ENCODE results near the gene UBE2N.
A peak's percentile ranks its signal among the peaks of the same experiment; 100 is the strongest.

UBE2N gene

GRCh38 chr12:93441617-93442410 is at the start of gene UBE2N:
Gene UBE2N (minus strand): TSS chr12:93441947. CDS start chr12:93441884, 63 bp downstream.
- Histone ChIP-seq H3K9me3 (no peaks in the 10 kb centered on the region), H4K20me1 (peaks cover 48% of the 10 kb centered on the region), H3K36me3 (no peaks in the 10 kb centered on the region), H3K27me3 (no peaks in the 10 kb centered on the region), H3K4me3 (peak within 1 kb of the TSS; percentile 84), H3K4me1 (peaks cover 46% of the 10 kb centered on the region), H3K27ac (peak within 1 kb of the TSS; percentile 96), H3K4me2 (peak within 1 kb of the TSS; percentile 94), H3K9ac (peak within 1 kb of the TSS; percentile 99)
- TF ChIP-seq Cebpa-rat (IDR thresholded peaks at IDR 0.05): no peak

GRCh38 chr12:93484315-93484981 is 42.7 kb upstream of the UBE2N start:
- Histone ChIP-seq H4K20me1 (peaks cover 15% of the 10 kb centered on the region; the same call in 1 of the 2 replicates), H3K4me3 (no peak overlapping the region), H3K9ac (no peak overlapping the region), H3K27ac (no peak overlapping the region), H3K9me3 (no peaks in the 10 kb centered on the region), H3K4me2 (no peak overlapping the region), H3K4me1 (no peaks in the 10 kb centered on the region), H3K36me3 (peaks cover 92% of the 10 kb centered on the region), H3K27me3 (no peaks in the 10 kb centered on the region)
- no peak for TF ChIP-seq Cebpa-rat (IDR thresholded peaks at IDR 0.05)

- Histone ChIP-seq H3K4me2 (no peak overlapping the region), H3K9ac (no peak overlapping the region), H3K4me3 (no peak overlapping the region), H4K20me1 (peaks cover 16% of the 10 kb centered on the region; the same call in 1 of the 2 replicates), H3K27me3 (no peaks in the 10 kb centered on the region), H3K27ac (no peak overlapping the region), H3K4me1 (no peaks in the 10 kb centered on the region), H3K9me3 (no peaks in the 10 kb centered on the region), H3K36me3 (peaks cover 91% of the 10 kb centered on the region)
- no peak for TF ChIP-seq Cebpa-rat (IDR thresholded peaks at IDR 0.05)
Observed at GRCh38 chr12:93483151-93483807, 41.5 kb upstream of the UBE2N start.

GRCh38 chr12:93482721-93483120 is 41.0 kb upstream of the UBE2N start:
- no peak overlapping the region for H3K9ac ChIP-seq
- TF ChIP-seq Cebpa-rat (IDR thresholded peaks at IDR 0.05): no peak
- H3K27ac ChIP-seq: no peak overlapping the region
- H3K36me3 ChIP-seq: peaks cover 91% of the 10 kb centered on the region
- no peaks in the 10 kb centered on the region for H3K4me1 ChIP-seq
- H3K4me2 ChIP-seq: no peak overlapping the region
- H3K27me3 ChIP-seq: no peaks in the 10 kb centered on the region
- H4K20me1 ChIP-seq: peaks cover 22% of the 10 kb centered on the region
- H3K4me3 ChIP-seq: no peak overlapping the region
- no peaks in the 10 kb centered on the region for H3K9me3 ChIP-seq

- no peaks in the 10 kb centered on the region for H3K9me3 ChIP-seq
- no peaks in the 10 kb centered on the region for H3K4me1 ChIP-seq
- peaks cover 34% of the 10 kb centered on the region for H4K20me1 ChIP-seq
- H3K36me3 ChIP-seq: peaks cover 91% of the 10 kb centered on the region
- no peak overlapping the region for H3K4me2 ChIP-seq
- H3K4me3 ChIP-seq: no peak overlapping the region
- TF ChIP-seq Cebpa-rat (IDR thresholded peaks at IDR 0.05): no peak
- H3K27me3 ChIP-seq: no peaks in the 10 kb centered on the region
- no peak overlapping the region for H3K9ac ChIP-seq
- no peak overlapping the region for H3K27ac ChIP-seq
Observed at GRCh38 chr12:93476555-93476954, 34.8 kb upstream of the UBE2N start.

GRCh38 chr12:93469386-93469785 is 27.6 kb upstream of the UBE2N start:
- no peaks in the 10 kb centered on the region for H3K9me3 ChIP-seq
- no peak for TF ChIP-seq Cebpa-rat (IDR thresholded peaks at IDR 0.05)
- H3K4me1 ChIP-seq: peaks cover 27% of the 10 kb centered on the region
- no peak overlapping the region for H3K9ac ChIP-seq
- H3K27ac ChIP-seq: no peak overlapping the region
- peaks cover 41% of the 10 kb centered on the region for H3K36me3 ChIP-seq
- H3K4me2 ChIP-seq: peak overlapping the region; percentile 86
- peak overlapping the region; percentile 79; the same call in 1 of the 2 replicates for H3K4me3 ChIP-seq
- H4K20me1 ChIP-seq: peaks cover 26% of the 10 kb centered on the region; the same call in 1 of the 2 replicates
- H3K27me3 ChIP-seq: no peaks in the 10 kb centered on the region

GRCh38 chr12:93468008-93468371 is 26.2 kb upstream of the UBE2N start:
- Histone ChIP-seq H3K4me1 (peaks cover 27% of the 10 kb centered on the region), H3K36me3 (peaks cover 27% of the 10 kb centered on the region), H3K4me2 (peak overlapping the region; percentile 86), H3K27ac (peak overlapping the region; percentile 95), H3K9me3 (no peaks in the 10 kb centered on the region), H3K27me3 (no peaks in the 10 kb centered on the region), H4K20me1 (0 out of 2 replicates have a peak, but pooled peaks cover 17% of the 10 kb centered on the region), H3K4me3 (peak overlapping the region; percentile 79), H3K9ac (peak overlapping the region; percentile 94)
- TF ChIP-seq Cebpa-rat (IDR thresholded peaks at IDR 0.05): no peak

- Histone ChIP-seq H3K27ac (peak within 1 kb of the TSS; percentile 95), H3K9me3 (no peaks in the 10 kb centered on the region), H3K27me3 (no peaks in the 10 kb centered on the region), H3K4me2 (peak within 1 kb of the TSS; percentile 86), H3K36me3 (peaks cover 22% of the 10 kb centered on the region), H3K4me3 (peak within 1 kb of the TSS; percentile 79), H3K9ac (peak within 1 kb of the TSS; percentile 94), H3K4me1 (peaks cover 27% of the 10 kb centered on the region), H4K20me1 (0 out of 2 replicates have a peak, but pooled peaks cover 17% of the 10 kb centered on the region)
- TF ChIP-seq Cebpa-rat (IDR thresholded peaks at IDR 0.05): no peak
Observed at GRCh38 chr12:93467351-93468007, 25.7 kb upstream of the UBE2N start, which contains the start of gene MRPL42. Gene MRPL42 (plus strand): TSS chr12:93467514. CDS start chr12:93469286, 1,772 bp downstream.

Data from BLaER1 (cell line).